SK-N-SH (cell line): ENCODE data around the gene CENPF. TPM values are rescaled to one million over a fixed set of nuclear protein-coding genes. Genes with fewer than 3 reads are reported as not detected.

Experiments used
- CTCF ChIA-PET: fragments of 300-600, 350-600 bp; formaldehyde crosslinking; extraction: SDS; loops from one replicate; lab custom pipeline; 2021; lab: Yijun Ruan, JAX
- POLR2A ChIA-PET: fragments of 350-600 bp; sonication (Branson Sonifier 250); formaldehyde crosslinking; extraction: SDS; loops from one replicate; lab custom pipeline; 2020; ENCODE audit warnings: antibody characterized with exemption, inconsistent platforms; lab: Yijun Ruan, JAX
- DNase-seq: peaks from one replicate; pipeline ENCODE4 v3.0.0; 2012
- H2AFZ ChIP-seq: fragments of 200-600 bp; sonication (generic); 2 replicates; pipeline ENCODE4 v1.8.1; 2016; ENCODE audit warnings: antibody characterized with exemption, mild to moderate bottlenecking, low read depth
- H3F3A ChIP-seq: fragments of 200-600 bp; sonication (generic); replicated peaks from 2 replicates; pipeline ENCODE3; 2016; ENCODE audit warnings: antibody characterized with exemption, mild to moderate bottlenecking; ENCODE audit not compliant: insufficient read depth
- H3K27ac ChIP-seq, 2 experiments: fragments of 200-500 bp in 1 of 2; fragments of 200-600 bp in 1 of 2; sonication (Bioruptor generic) in 1 of 2; sonication (generic), shearing (Covaris generic) in 1 of 2; 2 replicates each; pipeline versions ENCODE4 v1.5.1 to v1.6.1; 2014 to 2016; ENCODE audit warnings: low read depth in 2 of 2, inconsistent platforms in 1 of 2, low read length in 1 of 2, mild to moderate bottlenecking in 1 of 2, mixed read lengths in 1 of 2
- H3K27me3 ChIP-seq: fragments of 200-600 bp; sonication (generic), shearing (Covaris generic); 2 replicates; pipeline ENCODE4 v1.6.1; 2016; ENCODE audit warnings: mixed run types; ENCODE audit not compliant: insufficient read depth
- H3K36me3 ChIP-seq, 2 experiments: fragments of 200-500 bp in 1 of 2; fragments of 200-600 bp in 1 of 2; sonication (Bioruptor generic) in 1 of 2; sonication (generic) in 1 of 2; replicated peaks in 1 of 2; 2 replicates each; pipeline versions ENCODE3 to v1.5.1; 2014 to 2016; ENCODE audit warnings: low read length in 1 of 2, mild to moderate bottlenecking in 1 of 2; ENCODE audit not compliant: insufficient read depth in 2 of 2, control insufficient read depth in 1 of 2
- H3K4me1 ChIP-seq, 2 experiments: fragments of 200-500 bp in 1 of 2; fragments of 200-600 bp in 1 of 2; sonication (Bioruptor generic) in 1 of 2; sonication (generic), shearing (Covaris generic) in 1 of 2; 2 replicates each; pipeline versions ENCODE4 v1.5.1 to v1.6.1; 2014 to 2016; ENCODE audit warnings: low read depth in 1 of 2, low read length in 1 of 2, mixed run types in 1 of 2; ENCODE audit not compliant: insufficient read depth in 2 of 2, control insufficient read depth in 1 of 2
- H3K4me2 ChIP-seq: fragments of 200-600 bp; sonication (generic), shearing (Covaris generic); 2 replicates; pipeline ENCODE4 v1.6.1; 2017; ENCODE audit warnings: mixed run types
- H3K4me3 ChIP-seq, 2 experiments: fragments of 200-500 bp in 1 of 2; fragments of 200-600 bp in 1 of 2; sonication (Bioruptor generic) in 1 of 2; sonication (generic), shearing (Covaris generic) in 1 of 2; 2 replicates each; pipeline versions ENCODE4 v1.5.1 to v1.8.1; 2014 to 2016; ENCODE audit warnings: low read depth in 2 of 2, inconsistent platforms in 1 of 2, low read length in 1 of 2, mild to moderate bottlenecking in 1 of 2, mixed read lengths in 1 of 2, moderate library complexity in 1 of 2
- H3K79me2 ChIP-seq: fragments of 200-600 bp; sonication (generic); 2 replicates; pipeline ENCODE4 v1.8.1; 2017; ENCODE audit warnings: mild to moderate bottlenecking; ENCODE audit not compliant: insufficient read depth
- H3K9ac ChIP-seq: fragments of 200-600 bp; sonication (generic); 2 replicates; pipeline ENCODE4 v1.6.1; 2017; ENCODE audit warnings: mixed run types
- H3K9me2 ChIP-seq: fragments of 200-600 bp; sonication (generic); 2 replicates; pipeline ENCODE4 v1.6.1; 2017; ENCODE audit warnings: mixed run types
- H3K9me3 ChIP-seq: fragments of 200-600 bp; sonication (generic); 2 replicates; pipeline ENCODE4 v1.6.1; 2017; ENCODE audit warnings: mixed run types, mild to moderate bottlenecking, moderate library complexity
- H4K20me1 ChIP-seq: fragments of 200-600 bp; sonication (generic); 2 replicates; pipeline ENCODE4 v1.6.1; 2017; ENCODE audit warnings: mild to moderate bottlenecking, mixed run types; ENCODE audit not compliant: insufficient read depth
- FOSL2 ChIP-seq: IDR thresholded peaks from 2 replicates; pipeline ENCODE4 v1.4.0; 2012; ENCODE audit warnings: low read depth, mild to moderate bottlenecking, moderate library complexity, borderline replicate concordance
- FOXM1 ChIP-seq: IDR thresholded peaks from 2 replicates; pipeline ENCODE4 v1.4.0; 2012; ENCODE audit warnings: low read depth, mild to moderate bottlenecking
- GABPA ChIP-seq: IDR thresholded peaks from 2 replicates; pipeline ENCODE4 v1.4.0; 2012; ENCODE audit warnings: low read depth, mild to moderate bottlenecking
- JUND ChIP-seq: IDR thresholded peaks from 2 replicates; pipeline ENCODE4 v1.4.0; 2012
- MXI1 ChIP-seq: IDR thresholded peaks from 2 replicates; pipeline ENCODE4 v1.6.1; 2012; ENCODE audit warnings: mild to moderate bottlenecking, low read depth, low read length, improper control_type of control experiment
- POLR2AphosphoS5 ChIP-seq: IDR thresholded peaks from 2 replicates; pipeline ENCODE4 v1.6.1; 2012; ENCODE audit warnings: low read depth, low read length
- RCOR1 ChIP-seq: fragments of 150-350 bp; IDR thresholded peaks from 2 replicates; pipeline ENCODE4 v1.6.1; 2017; ENCODE audit warnings: antibody characterized with exemption, low read length
- RXRA ChIP-seq: IDR thresholded peaks from 2 replicates; pipeline ENCODE4 v1.4.0; 2012; ENCODE audit warnings: low read depth, mild to moderate bottlenecking, borderline replicate concordance
- SIN3A ChIP-seq: IDR thresholded peaks from 2 replicates; pipeline ENCODE4 v1.6.1; 2012; ENCODE audit warnings: low read depth, mild to moderate bottlenecking, low read length, moderate library complexity, borderline replicate concordance
- SMC3 ChIP-seq: IDR thresholded peaks from 2 replicates; pipeline ENCODE4 v1.6.1; 2012; ENCODE audit warnings: low read depth, low read length, improper control_type of control experiment
- TAF1 ChIP-seq: IDR thresholded peaks from 2 replicates; pipeline ENCODE4 v1.6.1; 2012; ENCODE audit warnings: low read depth, mild to moderate bottlenecking, low read length, moderate library complexity, borderline replicate concordance
- TEAD4 ChIP-seq: IDR thresholded peaks from 2 replicates; pipeline ENCODE4 v1.4.0; 2012; ENCODE audit warnings: mild to moderate bottlenecking, borderline replicate concordance; ENCODE audit not compliant: insufficient read depth
- YY1 ChIP-seq: IDR thresholded peaks from 2 replicates; pipeline ENCODE4 v1.4.0; 2012; ENCODE audit warnings: low read depth, mild to moderate bottlenecking
- WGBS: methylation state at CpG from one replicate; pipeline ENCODE4 v1.1.6; 2017; ENCODE audit warnings: low lambda C conversion rate; 5-methylcytosine and 5-hydroxymethylcytosine counted together
- polyA plus RNA-seq, 3 experiments: library from polyadenylated mRNA; depleted of rRNA; stranded (reverse); fragments of >200 nt; gene quantifications; 2 replicates each; pipeline ENCODE4 v1.2.3, GENCODE V29; 2012
- TF ChIP-seq, protein P1 (sequence below): fragments of 150-350 bp; IDR thresholded peaks from 2 replicates; pipeline ENCODE4 v1.6.1; 2016; ENCODE audit warnings: mild to moderate bottlenecking, low read depth, low read length
- TF ChIP-seq, protein P2 (sequence below): IDR thresholded peaks from 2 replicates; pipeline ENCODE4; 2012
- TF ChIP-seq, protein P3 (sequence below): fragments of 200-600 bp; sonication (generic); IDR thresholded peaks from 2 replicates; pipeline ENCODE4 v1.6.1; 2017; ENCODE audit warnings: antibody characterized with exemption, mild to moderate bottlenecking, moderate library complexity
- TF ChIP-seq, protein P4 (sequence below): IDR thresholded peaks from 2 replicates; pipeline ENCODE4 v1.4.0; 2012; ENCODE audit warnings: low read depth, borderline replicate concordance

The CENPF gene
- polyA plus RNA-seq, 1 of the 3 experiments (the other 2 are of a cell fraction) = 14.5 TPM

DNA sequence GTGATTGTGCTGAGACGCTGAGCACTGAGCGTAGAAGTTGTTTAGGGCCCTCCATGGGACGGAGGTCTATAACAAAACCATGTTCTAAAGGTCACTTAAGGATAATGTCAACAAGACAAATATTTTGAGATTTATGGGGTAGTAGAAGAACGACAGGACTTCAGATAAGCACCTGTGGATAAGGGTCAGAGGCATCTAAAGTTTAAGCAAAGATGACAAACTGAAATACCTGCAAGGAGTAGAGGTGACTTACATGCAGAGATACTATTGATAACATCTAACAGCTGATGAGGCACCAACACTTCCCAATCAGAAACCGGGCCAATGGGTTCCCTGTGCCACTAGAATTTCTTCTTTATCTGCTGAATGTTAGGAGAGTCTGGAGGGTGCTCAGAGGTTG lies 83.5 kb downstream of the CENPF start (continued):
- TF ChIP-seq SIN3A (no peak), SMC3 (no peak), FOSL2 (no peak)
- TF ChIP-seq, all 33 proteins: peak for 0

DNA sequence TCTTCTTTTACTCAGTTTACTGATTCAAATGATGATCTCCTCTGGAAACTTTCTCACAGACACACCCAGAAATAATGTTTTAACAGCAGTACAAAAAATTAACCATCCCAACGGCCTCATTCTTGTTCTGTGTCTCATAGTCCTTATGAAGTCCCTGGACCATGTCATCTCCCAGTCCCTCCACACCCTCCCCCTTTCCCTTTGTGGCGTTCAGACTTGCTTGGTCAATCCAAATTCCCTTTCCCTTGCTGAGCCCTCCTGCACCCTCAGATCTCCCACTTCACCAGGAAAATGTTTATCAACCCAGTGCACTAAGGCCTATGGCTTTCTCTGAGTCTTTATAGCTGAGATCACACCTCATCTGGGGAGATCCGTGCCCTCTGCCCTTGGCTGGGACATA lies 85.9 kb downstream of the CENPF start:
- no peaks in the 10 kb centered on the region for H4K20me1 ChIP-seq
- no peaks in the 10 kb centered on the region for H3K27me3 ChIP-seq
- no peaks in the 10 kb centered on the region; a peak in 1 of 4 replicates for H3K4me1 ChIP-seq
- H3K9me2 ChIP-seq = no peaks in the 10 kb centered on the region
- H3K79me2 ChIP-seq = no peaks in the 10 kb centered on the region
- no peak for TF ChIP-seq TAF1
- no peak for TF ChIP-seq GABPA
- TF ChIP-seq RXRA = no peak
- TF ChIP-seq TEAD4 = no peak
- TF ChIP-seq SIN3A = no peak
- TF ChIP-seq, protein P1, sequence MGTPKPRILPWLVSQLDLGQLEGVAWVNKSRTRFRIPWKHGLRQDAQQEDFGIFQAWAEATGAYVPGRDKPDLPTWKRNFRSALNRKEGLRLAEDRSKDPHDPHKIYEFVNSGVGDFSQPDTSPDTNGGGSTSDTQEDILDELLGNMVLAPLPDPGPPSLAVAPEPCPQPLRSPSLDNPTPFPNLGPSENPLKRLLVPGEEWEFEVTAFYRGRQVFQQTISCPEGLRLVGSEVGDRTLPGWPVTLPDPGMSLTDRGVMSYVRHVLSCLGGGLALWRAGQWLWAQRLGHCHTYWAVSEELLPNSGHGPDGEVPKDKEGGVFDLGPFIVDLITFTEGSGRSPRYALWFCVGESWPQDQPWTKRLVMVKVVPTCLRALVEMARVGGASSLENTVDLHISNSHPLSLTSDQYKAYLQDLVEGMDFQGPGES = no peak
- TF ChIP-seq JUND = no peak
- no peak for TF ChIP-seq YY1
- no peak for TF ChIP-seq FOXM1
- no peak for TF ChIP-seq POLR2AphosphoS5
- TF ChIP-seq, protein P2, sequence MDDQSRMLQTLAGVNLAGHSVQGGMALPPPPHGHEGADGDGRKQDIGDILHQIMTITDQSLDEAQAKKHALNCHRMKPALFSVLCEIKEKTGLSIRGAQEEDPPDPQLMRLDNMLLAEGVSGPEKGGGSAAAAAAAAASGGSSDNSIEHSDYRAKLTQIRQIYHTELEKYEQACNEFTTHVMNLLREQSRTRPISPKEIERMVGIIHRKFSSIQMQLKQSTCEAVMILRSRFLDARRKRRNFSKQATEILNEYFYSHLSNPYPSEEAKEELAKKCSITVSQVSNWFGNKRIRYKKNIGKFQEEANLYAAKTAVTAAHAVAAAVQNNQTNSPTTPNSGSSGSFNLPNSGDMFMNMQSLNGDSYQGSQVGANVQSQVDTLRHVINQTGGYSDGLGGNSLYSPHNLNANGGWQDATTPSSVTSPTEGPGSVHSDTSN = no peak
- no peak for TF ChIP-seq RCOR1
- ChIA-PET POLR2A (no interaction called here), CTCF (no interaction called here)
- H3F3A ChIP-seq = no peaks in the 10 kb centered on the region
- no peak overlapping the region for H2AFZ ChIP-seq
- WGBS = 30% methylated on average over 3 of the region's 3 CpGs
- no peak overlapping the region for H3K4me2 ChIP-seq
- no peak overlapping the region for H3K9ac ChIP-seq
- DNase-seq = no peak
- H3K27ac ChIP-seq = no peak overlapping the region
- no peaks in the 10 kb centered on the region for H3K9me3 ChIP-seq
- no peak overlapping the region for H3K4me3 ChIP-seq
- no peaks in the 10 kb centered on the region for H3K36me3 ChIP-seq

DNA sequence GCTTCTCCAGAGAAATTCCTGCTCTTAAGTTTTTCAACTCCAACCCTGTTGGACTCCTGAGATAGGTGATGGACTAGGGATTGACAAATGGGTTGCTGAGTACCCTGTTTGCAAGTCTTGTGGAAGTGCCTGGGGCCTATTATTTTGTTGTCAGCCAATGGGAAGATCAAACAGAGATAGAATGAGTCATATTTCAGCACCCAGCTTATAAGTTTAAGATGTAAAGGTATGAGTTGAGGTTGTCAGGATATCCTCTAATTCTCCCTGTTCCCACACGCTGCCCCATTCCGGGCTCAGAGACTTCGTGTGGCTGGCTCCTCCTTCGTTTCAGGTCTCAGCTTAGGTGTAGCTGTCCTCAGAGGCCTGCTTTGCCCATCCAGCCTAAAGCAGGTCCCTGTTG lies 91.8 kb downstream of the CENPF start:
- 48% methylated on average over 4 of the region's 4 CpGs for WGBS
- CTCF ChIA-PET = interaction anchor here (0.6 kb wide), 1 partner anchor 287 kb away, joined by 3 read pairs; no protein-coding TSS in a partner anchor
- POLR2A ChIA-PET = no interaction called here
- no peak for TF ChIP-seq TAF1
- TF ChIP-seq, protein P3, sequence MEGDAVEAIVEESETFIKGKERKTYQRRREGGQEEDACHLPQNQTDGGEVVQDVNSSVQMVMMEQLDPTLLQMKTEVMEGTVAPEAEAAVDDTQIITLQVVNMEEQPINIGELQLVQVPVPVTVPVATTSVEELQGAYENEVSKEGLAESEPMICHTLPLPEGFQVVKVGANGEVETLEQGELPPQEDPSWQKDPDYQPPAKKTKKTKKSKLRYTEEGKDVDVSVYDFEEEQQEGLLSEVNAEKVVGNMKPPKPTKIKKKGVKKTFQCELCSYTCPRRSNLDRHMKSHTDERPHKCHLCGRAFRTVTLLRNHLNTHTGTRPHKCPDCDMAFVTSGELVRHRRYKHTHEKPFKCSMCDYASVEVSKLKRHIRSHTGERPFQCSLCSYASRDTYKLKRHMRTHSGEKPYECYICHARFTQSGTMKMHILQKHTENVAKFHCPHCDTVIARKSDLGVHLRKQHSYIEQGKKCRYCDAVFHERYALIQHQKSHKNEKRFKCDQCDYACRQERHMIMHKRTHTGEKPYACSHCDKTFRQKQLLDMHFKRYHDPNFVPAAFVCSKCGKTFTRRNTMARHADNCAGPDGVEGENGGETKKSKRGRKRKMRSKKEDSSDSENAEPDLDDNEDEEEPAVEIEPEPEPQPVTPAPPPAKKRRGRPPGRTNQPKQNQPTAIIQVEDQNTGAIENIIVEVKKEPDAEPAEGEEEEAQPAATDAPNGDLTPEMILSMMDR = no peak
- no peak for TF ChIP-seq RCOR1
- TF ChIP-seq, protein P4, sequence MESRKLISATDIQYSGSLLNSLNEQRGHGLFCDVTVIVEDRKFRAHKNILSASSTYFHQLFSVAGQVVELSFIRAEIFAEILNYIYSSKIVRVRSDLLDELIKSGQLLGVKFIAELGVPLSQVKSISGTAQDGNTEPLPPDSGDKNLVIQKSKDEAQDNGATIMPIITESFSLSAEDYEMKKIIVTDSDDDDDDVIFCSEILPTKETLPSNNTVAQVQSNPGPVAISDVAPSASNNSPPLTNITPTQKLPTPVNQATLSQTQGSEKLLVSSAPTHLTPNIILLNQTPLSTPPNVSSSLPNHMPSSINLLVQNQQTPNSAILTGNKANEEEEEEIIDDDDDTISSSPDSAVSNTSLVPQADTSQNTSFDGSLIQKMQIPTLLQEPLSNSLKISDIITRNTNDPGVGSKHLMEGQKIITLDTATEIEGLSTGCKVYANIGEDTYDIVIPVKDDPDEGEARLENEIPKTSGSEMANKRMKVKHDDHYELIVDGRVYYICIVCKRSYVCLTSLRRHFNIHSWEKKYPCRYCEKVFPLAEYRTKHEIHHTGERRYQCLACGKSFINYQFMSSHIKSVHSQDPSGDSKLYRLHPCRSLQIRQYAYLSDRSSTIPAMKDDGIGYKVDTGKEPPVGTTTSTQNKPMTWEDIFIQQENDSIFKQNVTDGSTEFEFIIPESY = no peak
- TF ChIP-seq, protein P1 = no peak
- TF ChIP-seq JUND = no peak
- no peak for TF ChIP-seq TEAD4
- no peak for TF ChIP-seq MXI1

More for the DNA sequence above, 91.8 kb downstream of the CENPF start:
- H2AFZ ChIP-seq = no peak overlapping the region
- H3K4me3 ChIP-seq = no peak overlapping the region
- no peak for DNase-seq
- no peaks in the 10 kb centered on the region for H3K27me3 ChIP-seq
- H3F3A ChIP-seq = no peaks in the 10 kb centered on the region
- no peak overlapping the region for H3K9ac ChIP-seq
- no peaks in the 10 kb centered on the region for H4K20me1 ChIP-seq
- no peaks in the 10 kb centered on the region for H3K9me2 ChIP-seq
- no peak overlapping the region for H3K27ac ChIP-seq
- no peaks in the 10 kb centered on the region for H3K36me3 ChIP-seq
- H3K4me1 ChIP-seq = no peaks in the 10 kb centered on the region
- H3K79me2 ChIP-seq = no peaks in the 10 kb centered on the region
- H3K9me3 ChIP-seq = no peaks in the 10 kb centered on the region
- no peak overlapping the region for H3K4me2 ChIP-seq
